ENCODE results near the gene FGR.
"Not testable (repeated sequence)": the region's sequence is repeated elsewhere in the genome, so short reads cannot be mapped to it uniquely, and the experiment has no call there.

FGR gene

DNA sequence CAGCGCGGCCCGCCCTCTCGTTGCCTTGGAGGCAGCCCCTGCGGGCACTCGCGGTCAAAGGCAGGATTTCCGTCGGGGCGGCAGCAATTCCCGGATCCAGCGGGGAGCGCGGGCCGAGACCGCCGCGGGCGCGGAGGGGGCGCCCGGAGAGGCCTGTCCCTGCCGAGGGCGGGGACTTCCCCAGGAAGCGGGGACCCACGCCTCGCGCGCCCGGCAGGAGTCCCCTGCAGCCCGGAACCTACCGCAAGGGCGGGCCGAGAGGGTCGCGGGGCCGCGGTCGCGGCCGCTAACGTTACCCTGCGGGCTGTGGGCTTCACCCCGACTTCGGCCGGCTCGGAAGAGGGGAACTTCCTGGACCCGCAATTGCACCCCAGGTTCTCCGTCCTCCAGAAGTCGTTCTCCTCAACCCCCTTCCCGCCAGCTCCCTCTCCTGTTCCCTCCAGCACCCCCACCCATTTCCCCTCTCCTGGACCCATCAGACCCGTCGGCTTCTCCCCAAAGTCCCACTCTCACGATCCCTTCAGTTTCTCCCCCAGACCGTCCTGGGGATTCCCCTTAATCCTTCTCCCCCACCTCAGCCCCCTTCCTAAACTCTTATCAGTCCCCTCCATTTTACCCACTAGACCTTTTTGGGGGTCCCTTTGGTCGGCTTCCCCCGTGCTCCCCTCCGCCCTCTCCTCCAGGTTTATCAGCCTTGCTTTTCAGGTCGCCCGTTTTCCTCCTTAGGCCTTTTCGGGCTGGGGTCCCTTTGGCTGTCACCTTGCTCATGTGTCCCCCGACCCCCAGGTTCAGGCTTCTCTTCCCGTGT lies 604 bp downstream of the FGR start:
- DNase-seq: no peak

DNA sequence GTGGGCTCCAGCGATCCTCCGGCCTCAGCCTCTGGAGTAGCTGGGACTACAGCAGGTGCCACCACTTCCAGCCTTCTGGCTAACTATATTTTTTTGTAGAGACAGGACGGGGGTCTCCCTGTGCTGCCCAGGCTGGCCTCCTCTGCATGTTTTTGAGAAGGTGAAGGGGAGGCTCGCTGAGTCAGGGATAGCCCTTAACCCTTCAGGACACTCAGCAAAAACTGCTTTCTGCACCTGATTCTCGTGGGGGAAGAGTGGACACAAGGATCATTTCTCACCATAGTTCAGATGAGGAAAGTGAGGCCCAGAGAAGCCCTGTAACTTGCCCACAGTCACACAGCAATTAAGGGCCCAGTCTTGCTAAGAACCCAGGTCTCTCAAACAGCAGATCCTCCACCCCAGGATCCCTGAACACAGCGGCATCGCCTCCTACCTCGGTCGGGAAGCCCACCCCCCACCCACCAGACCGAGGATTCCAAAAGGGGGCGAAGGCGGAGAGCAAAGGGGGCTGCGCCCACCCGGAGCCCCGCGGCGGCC lies 1.3 kb downstream of the FGR start:
- no peak for DNase-seq

DNA sequence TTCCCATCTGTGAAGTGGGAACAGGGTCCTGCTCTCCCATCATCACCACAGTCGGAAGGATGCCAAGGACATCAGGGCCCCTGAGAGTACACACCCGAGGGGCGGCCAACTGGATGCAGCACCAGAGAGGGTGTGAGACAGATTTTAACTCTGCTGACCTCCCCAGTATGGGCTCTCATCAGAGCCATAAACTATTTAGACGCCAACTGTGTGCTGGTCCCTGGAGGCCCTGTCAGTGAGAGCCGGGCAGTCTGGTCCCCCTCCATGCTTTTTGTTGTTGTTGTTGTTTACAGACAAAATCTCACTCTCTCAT lies 1.7 kb downstream of the FGR start:
- DNase-seq: no peak

DNA sequence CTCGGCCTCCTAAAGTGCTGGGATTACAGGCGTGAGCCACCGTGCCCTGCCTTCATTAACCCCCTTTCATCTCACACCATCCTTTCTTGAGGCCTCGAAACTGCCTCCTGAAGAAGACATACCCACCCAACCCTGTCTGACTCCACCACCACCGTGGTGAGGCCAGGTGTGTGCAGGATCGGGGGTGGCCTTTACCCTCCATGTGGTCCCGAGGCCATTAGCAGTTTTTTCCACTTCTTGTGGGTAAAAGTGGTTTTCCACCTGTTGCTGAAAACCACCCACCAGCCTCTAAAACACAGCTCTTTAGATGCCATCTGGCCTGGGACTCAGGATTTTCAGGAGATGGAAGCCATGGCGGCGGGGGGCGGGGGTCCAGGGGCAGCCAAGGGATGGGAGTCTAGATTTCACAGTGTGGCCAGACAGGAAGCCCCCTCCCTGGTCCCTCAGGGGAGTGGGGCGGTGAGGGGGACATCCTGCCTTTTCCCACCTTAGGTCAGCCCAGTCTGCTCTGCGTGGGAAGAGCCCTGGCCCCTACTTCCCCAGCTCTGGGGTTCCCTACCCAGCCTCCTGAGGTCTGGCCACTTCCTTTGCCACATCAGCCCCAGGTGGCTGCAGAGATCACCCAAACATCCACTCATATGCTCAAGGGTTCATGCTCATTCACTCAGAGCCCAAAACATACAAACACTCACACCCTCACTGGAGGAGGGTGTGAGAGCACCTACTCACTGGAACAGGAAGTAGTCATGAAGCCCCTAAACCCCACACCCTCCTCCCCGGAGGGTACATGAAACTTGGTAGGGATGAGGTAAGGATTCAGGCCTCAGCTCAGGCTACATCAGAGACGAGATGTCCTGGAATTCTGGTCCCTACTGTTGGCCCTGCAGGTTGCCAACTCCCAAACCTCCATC lies 2.3 kb downstream of the FGR start:
- no peak for DNase-seq

DNA sequence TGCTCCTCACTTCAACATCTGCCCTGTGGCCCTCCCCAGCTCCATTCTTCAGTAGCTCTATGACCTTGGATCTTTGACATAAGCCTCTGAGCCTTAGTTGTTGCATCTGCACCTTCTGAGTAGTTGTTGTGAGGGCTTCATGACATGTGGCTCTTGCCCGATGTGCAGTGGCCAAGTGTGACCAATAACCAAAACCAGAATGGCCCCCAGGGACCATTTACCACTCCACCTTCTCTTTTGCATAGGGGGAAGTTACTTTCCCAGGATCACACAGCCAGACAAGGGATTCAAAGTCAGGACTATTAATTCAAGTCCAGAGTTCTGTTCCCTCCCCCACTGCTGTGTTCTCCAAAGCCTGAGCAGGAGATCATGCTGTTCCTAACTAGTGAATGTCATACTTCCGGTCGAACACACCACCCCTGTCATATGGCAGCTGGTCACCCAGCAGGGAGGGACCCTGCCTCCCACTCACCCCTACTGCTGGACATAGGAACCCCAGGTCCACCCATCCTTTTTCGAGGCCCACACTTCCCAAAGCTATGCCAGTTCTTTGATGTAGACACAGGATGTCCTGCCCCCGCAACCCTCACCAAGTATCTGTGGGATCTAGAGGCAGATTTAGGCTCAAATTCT lies 4.0 kb downstream of the FGR start:
- DNase-seq: no peak

DNA sequence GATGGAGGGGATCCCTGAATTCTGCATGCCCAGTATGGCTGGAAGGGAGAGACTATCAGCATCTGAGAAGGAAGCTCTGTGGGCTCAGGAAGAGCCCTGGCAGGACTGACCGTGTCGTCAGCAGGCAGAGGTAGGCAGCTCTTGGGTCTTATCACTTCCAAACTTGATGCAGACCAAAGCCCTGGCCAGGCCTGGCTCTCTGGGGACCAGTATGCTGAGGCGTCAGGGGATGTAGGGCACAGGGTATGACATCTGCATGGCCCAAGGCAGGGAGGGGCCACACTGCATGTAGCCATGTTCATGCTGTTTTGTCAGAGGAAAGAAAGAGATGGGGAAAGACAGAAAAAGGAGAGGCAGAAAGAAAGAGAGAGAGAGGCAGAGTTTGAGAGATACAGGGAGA lies 6.3 kb downstream of the FGR start:
- no peak for DNase-seq

DNA sequence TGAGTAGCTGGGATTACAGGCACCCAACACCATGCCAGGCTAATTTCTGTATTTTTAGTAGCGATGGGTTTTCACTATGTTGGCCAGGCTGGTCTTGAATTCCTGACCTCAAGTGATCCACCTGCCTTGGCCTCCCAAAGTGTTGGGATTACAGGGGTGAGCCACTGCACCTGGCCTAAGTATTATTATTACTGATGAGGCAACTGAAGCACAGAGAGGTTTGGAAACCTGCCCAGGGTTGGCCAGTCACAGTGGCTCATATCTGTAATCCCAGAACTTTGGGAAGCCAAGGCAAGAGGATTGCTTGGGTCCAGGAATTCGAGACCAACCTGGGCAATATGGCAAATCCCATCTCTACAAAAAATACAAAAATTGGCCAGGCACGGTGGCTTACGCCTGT lies 7.3 kb downstream of the FGR start:
- not testable (repeated sequence) for DNase-seq

DNA sequence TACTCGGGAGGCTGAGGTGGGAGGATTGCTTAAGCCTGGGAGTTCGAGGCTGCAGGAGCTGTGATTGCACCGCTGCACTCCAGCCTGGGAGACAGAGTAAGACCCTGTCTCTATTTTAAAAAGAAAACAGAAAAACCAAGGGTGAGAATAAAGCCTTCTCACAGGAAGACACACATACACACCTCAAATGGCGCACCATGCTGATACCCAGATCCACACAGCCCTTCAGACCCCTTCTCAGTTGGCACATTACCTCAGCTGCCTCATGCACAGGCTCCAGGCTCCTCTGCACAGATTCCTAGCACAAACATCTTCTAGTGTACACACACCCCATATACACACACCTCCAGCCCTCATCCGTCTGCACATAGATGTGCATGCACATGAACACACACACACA lies 7.9 kb downstream of the FGR start:
- no peak for DNase-seq

DNA sequence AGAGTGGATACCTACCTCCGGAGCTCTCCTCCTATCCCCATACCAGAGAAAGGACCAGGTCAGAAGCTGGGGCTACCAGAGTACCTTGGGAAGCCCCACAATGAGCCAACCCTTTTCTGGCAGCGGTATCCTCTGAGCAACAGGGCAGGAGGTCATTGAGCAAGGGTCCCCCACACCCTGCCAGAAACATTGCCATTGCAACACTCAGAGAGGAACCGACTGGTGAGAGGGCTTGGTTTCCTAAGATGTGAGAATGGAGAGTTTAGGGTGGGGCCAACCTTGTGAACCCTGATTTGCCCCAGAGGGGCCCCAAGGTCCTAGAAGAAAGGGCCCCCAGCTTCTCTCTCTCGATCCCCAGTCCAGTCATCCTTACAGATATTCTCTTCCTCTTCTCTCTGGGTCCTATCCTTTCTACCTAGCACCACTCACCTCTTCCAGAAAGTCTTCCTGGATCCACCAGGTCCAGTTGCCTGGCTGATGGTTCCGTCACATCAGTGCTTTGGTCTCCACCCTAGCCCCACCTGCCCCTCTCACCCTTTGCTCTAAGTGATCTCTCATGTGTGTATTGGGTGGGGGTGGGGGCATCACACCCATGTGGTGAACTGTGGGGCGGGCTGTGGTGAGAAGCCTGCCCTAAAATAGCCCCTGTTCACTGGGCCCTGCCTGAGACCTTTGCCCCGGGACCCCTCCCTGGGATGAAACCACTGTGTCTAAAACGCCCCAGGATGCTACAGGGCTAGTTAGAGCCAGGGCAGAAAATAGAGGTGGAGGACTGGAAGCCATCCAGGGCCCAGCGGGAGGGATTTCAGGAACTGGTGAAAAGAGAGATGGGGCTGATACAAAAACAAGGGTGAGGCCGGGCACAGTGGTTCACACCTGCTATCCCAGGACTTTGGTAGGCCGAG lies 8.7 kb downstream of the FGR start:
- DNase-seq: no peak

DNA sequence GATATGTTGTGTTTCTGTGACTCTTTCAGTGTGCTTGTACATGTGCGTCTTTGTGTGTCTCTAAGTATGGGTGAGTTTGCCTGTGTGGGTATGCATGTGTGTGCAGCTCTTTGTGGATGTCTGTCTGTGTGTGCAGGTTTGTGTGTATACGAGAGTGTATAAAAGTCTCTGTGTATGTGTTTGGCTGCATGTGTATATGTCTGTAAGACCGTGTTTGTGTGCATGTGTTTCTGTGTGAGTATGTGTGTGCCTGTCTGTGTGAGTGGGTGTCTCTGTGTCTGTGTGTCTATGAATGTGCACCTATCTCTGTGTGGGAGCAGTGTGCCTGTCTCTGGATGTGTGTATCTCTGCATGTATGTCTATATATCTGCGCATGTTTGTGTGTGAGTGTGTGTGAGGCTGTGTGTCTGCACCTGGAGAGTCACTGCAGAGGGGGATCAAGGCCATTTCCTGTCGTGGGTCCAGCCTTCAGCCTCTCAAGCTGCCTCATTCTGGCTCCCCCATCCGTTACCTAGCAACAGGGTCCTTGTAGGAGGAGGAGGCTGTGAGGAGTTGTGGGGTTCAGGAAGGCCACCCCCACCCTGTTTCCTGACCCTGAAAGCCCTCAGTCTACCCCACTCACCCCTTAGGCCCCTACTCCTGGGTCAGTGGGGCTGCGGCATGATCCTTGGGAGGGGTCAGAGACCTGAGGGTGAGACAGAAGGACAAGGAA lies 10.4 kb downstream of the FGR start:
- DNase-seq: no peak

DNA sequence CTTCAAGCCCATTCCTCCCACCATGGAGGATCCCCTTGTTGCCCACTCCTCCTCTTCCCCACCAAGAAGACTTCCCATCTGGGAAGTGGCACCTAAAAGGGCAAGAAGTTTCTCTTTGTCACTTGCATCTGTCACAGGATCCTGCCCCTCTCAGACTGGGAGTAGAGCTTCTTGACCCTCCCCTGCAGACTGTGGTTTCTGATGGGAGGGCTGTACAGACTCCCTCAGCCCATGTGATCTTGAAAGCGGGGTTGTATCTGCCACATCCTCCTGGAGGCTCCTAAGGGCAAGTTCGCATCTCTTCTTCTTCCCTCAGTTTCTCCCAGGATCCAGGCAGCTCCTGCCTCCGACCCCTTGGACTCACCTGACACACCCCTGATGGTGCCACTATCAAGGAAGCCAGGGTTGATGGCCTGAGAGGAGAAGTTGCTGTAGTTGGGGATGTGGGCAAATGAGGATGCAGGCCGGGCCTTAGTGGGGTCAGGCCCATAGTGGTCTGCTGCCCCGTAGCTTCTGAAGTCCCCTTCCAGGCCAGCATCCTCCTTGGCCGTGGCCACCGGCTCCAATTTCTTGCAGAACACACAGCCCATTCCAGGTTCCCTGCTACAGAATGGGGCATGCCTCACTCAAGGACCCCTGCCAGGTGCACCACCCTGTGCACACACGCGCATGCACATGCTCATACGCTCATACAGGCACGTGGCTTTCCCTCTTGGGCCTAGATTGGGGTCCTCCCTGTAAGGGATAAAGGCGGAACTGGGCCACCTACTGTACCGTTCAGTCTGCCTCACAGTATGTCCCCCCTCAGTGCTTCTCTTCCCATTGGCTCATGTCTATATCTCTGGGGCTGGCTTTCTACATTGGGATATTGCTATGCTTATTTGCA lies 11.4 kb downstream of the FGR start:
- no peak for DNase-seq

DNA sequence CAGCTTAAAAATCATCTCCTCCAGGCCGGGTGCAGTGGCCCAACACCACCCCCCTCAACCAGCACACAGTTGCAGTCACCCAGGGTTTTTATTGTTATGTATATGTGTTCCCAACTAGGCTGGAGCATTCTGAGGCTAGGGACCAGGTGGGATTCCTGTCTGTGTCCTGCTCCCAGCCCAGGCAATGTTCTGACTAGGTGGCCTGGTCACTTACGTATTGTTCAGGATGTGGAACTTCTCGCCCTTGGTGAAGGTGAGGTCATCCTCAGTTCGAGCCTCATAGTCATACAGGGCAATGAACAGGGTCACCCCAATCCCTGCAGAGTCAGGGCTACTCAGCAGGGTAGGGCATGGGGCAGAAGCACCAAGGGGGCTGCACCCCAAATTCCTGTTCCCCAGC lies 12.2 kb downstream of the FGR start:
- no peak for DNase-seq

DNA sequence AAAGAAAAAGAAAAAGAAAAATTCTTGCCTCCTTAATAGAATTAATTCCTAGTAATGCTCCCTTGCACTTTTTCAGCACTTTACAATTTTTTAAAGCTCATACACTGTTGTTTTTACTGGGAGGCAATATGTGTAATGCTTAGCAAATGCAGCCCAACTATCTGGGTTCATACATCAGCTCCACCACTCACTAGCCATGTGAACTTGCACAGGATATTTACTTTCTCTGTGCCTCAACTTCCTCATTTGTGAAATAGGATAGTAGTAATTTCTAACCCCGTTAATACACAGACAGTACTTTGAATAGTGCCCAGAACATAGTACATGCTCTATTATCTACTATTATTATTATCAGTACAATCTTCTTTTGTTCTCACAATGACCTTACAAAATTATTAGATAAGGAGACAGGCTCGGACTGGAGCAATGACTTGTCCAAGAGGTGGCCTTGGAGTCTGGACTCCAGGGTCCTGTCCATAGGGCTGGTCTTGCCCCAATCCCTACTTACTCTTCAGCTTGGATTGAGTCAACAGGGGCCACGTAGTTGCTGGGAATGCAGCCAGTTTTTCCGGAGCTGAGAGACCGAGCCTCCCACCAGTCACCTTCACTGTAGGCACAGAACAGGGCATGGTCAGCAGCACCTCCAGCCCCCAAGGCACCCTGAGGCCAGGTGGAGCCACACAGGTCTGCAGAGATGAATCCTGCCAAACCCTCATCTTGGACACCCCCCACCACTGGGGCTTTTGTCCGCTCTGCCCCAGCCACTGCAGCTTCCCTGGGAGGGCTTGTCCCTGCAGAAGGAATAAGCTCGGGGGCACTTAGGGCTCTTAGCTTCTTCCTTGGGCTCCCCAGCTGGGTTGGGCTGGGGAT lies 13.7 kb downstream of the FGR start:
- no peak for DNase-seq

DNA sequence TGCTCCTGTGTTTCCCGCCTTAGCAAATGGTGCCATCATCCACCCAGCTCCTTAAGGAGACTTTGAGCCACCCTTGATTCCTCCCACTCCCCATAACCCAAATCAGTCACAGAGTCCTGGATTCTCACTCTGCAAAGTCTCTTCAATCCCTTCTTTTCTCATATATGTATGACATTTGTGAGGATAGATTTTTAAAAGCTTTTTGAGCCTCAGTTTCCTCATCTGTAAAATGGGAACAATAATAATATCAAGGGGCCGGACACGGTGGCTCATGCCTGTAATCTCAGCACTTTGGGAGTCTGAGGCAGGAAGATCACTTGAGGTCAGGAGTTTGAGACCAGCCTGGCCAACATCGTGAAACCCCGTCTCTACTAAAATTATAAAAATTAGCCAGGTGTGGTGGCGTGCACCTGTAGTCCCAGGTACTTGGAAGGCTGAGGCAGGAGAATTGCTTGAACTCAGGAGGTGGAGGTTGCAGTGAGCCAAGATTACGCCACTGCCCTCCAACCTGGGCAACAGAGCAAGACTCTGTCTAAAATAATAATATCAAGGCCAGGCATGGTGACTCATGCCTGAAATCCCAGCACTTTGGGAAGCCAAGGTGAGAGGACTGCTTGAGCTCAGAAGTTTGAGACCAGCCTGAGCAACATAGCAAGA lies 15.1 kb downstream of the FGR start:
- DNase-seq: not testable (repeated sequence)

DNA sequence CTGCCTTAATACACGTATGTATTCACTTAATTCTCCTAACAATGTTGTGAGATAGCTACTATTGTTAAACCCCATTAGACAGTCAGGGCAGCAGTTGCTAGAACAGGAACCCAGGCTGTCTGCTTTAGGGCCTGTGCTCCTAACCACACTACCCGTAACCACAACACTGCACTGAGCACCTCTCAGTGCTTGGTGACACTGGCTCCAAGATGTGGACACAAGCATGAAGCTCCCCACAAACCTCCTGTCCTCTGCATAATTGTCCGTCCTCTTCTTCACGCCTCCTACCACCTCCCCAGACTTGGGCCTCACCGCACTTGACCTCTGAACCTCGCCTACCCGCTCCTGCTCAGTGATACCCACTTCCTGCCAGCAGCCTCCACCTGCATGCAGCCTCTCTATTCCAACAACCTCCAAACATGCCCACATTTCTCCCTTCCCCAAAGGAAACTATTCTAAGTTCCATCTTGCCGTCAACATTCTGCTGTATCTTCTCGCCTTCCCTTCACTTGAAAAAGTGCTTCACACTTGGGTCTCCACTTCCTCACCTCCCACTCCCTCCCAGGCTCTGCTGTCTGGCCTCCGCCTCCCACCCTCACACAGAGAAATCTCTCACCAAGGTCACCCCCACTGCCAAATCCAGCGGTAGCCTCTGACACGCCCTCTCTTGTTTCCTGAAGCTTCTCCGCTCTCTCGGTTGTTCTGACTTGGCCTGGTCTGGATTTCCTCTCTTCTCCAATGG lies 16.5 kb downstream of the FGR start:
- no peak for DNase-seq

DNA sequence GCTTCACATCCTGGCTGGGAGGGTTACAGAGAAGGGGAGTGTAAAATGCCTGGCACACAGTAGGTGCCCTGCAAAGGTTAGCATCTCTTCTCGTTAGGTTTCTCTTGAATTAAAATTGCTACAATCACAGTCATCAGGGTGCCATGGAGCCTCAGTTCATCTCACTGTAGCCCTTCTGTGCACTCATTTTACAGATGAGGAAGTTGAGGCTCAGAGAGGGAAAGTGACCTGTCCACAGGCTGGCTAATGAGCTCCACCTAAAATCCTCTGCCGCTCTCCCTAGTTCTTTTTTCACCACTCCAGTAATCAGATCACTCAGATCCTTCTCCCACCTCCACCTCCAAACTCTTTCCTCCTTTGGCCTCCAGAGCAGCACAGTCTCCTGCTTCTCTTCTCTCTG lies 17.6 kb downstream of the FGR start:
- no peak for DNase-seq

DNA sequence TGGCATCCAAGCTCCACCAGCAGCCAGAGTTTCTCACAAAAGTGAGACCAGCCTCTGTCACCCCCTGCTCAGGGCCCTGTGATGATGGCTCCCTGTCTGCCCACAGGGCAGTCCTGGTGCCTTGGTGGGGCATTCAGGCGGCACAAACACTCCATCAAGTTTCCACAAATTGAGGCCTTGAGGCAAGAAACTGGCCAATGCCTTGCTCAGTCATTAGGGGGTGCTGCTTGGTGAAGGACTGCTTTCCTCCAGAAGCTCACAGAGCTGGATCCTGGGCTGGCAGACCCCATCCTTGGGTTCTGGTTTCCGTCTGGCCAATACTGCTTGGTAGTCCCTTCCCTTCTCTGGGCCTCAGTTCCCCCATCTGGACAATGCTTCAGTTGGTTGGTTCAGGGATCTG lies 18.5 kb downstream of the FGR start:
- DNase-seq: no peak

Measured in kidney glomerular epithelial cell (primary cell).